GM12878 (cell line): ENCODE results near the gene LCOR. TPM values are rescaled to one million over a fixed set of nuclear protein-coding genes. Genes with fewer than 3 reads are reported as not detected.
A peak's percentile ranks its signal among the peaks of the same experiment; 100 is the strongest.

Experiments
- ASH2L ChIP-seq: fragments of 300-600, 200-600 bp; sonication (generic); IDR thresholded peaks from 2 replicates; pipeline ENCODE4 v1.6.1; 2017; ENCODE audit warnings: low read depth, mild to moderate bottlenecking, borderline replicate concordance
- ATF7 ChIP-seq: fragments of 450-650 bp; IDR thresholded peaks from 2 replicates; pipeline ENCODE4 v1.6.1; 2016; ENCODE audit warnings: low read depth, mild to moderate bottlenecking
- BHLHE40 ChIP-seq, 2 experiments: fragments of 450-650 bp in 1 of 2; IDR thresholded peaks; 2 replicates each; pipeline ENCODE4 v1.6.1; 2011 to 2017; ENCODE audit warnings: low read depth in 2 of 2, borderline replicate concordance in 1 of 2, improper control_type of control experiment in 1 of 2, low read length in 1 of 2, mild to moderate bottlenecking in 1 of 2
- CBX5 ChIP-seq: sonication (generic); IDR thresholded peaks from 2 replicates; pipeline ENCODE4 v1.6.1; 2016; ENCODE audit warnings: low read depth, moderate library complexity, mild to moderate bottlenecking, inconsistent platforms
- CHD2 ChIP-seq: IDR thresholded peaks from 2 replicates; pipeline ENCODE4 v1.6.1; 2011; ENCODE audit warnings: low read depth, low read length, improper control_type of control experiment, borderline replicate concordance
- EGR1 ChIP-seq, 2 experiments: IDR thresholded peaks; 1 replicate in 1 of 2; 2 replicates in 1 of 2; pipeline ENCODE4 v1.6.1; 2011 to 2012; ENCODE audit warnings: low read depth in 2 of 2, low read length in 2 of 2, borderline replicate concordance in 1 of 2, mild to moderate bottlenecking in 1 of 2, moderate library complexity in 1 of 2
- EP300 ChIP-seq, 2 experiments: fragments of 150-350 bp in 1 of 2; IDR thresholded peaks; 2 replicates each; pipeline ENCODE4 v1.6.1; 2011 to 2012; ENCODE audit warnings: low read depth in 2 of 2, low read length in 2 of 2, borderline replicate concordance in 1 of 2, improper control_type of control experiment in 1 of 2, inconsistent platforms in 1 of 2; ENCODE audit not compliant: control insufficient read depth in 1 of 2
- FOXM1 ChIP-seq: IDR thresholded peaks from 2 replicates; pipeline ENCODE4 v1.6.1; 2012; ENCODE audit warnings: low read depth, mild to moderate bottlenecking, inconsistent platforms, low read length, moderate library complexity
- GABPA ChIP-seq: IDR thresholded peaks from 2 replicates; pipeline ENCODE4 v1.6.1; 2014; ENCODE audit warnings: antibody characterized with exemption, low read depth, mild to moderate bottlenecking, inconsistent platforms
- HDAC2 ChIP-seq: fragments of 200-600 bp; sonication (generic); IDR thresholded peaks from 2 replicates; pipeline ENCODE4 v1.6.1; 2017
- HDAC6 ChIP-seq: fragments of 200-600 bp; sonication (generic); IDR thresholded peaks from one replicate; pipeline ENCODE4 v1.8.0; 2017; ENCODE audit warnings: antibody characterized with exemption; ENCODE audit not compliant: unreplicated experiment
- IKZF2 ChIP-seq, 2 experiments: fragments of 450-650 bp; IDR thresholded peaks; 2 replicates each; pipeline ENCODE4 v1.6.1; 2017; ENCODE audit warnings: mild to moderate bottlenecking in 2 of 2, moderate library complexity in 2 of 2
- IRF3 ChIP-seq: fragments of 450-650 bp; IDR thresholded peaks from 2 replicates; pipeline ENCODE4 v1.6.1; 2014; ENCODE audit warnings: mild to moderate bottlenecking
- IRF4 ChIP-seq: IDR thresholded peaks from 2 replicates; pipeline ENCODE4 v1.6.1; 2011; ENCODE audit warnings: low read depth, low read length
- IRF5 ChIP-seq: fragments of 450-650 bp; IDR thresholded peaks from 2 replicates; pipeline ENCODE4 v1.6.1; 2017; ENCODE audit warnings: borderline replicate concordance
- NFYB ChIP-seq: IDR thresholded peaks from 2 replicates; pipeline ENCODE4 v1.6.1; 2011; ENCODE audit warnings: low read depth, mild to moderate bottlenecking, low read length, improper control_type of control experiment, moderate library complexity; ENCODE audit not compliant: insufficient read depth
- NRF1 ChIP-seq: conservative IDR thresholded peaks from 2 replicates; pipeline ENCODE4 v1.6.1; 2011; ENCODE audit warnings: mild to moderate bottlenecking, low read depth, low read length, improper control_type of control experiment
- PBX3 ChIP-seq: IDR thresholded peaks from 2 replicates; pipeline ENCODE4 v1.6.1; 2011; ENCODE audit warnings: mild to moderate bottlenecking, low read depth, low read length, moderate library complexity; ENCODE audit not compliant: insufficient replicate concordance
- POLR2AphosphoS5 ChIP-seq: IDR thresholded peaks from 2 replicates; pipeline ENCODE4 v1.6.1; 2011; ENCODE audit warnings: mild to moderate bottlenecking, low read length, inconsistent platforms
- RUNX3 ChIP-seq: IDR thresholded peaks from 2 replicates; pipeline ENCODE4 v1.6.1; 2012; ENCODE audit warnings: low read length, inconsistent platforms
- SMARCA5 ChIP-seq: fragments of 450-650 bp; IDR thresholded peaks from 2 replicates; pipeline ENCODE4 v1.6.1; 2017; ENCODE audit warnings: mild to moderate bottlenecking
- SMC3 ChIP-seq: IDR thresholded peaks from 2 replicates; pipeline ENCODE4 v1.6.1; 2011; ENCODE audit warnings: low read length, improper control_type of control experiment, borderline replicate concordance
- SUZ12 ChIP-seq: fragments of 200-600 bp; sonication (generic); IDR thresholded peaks from one replicate; pipeline ENCODE4 v1.6.1; 2018; ENCODE audit warnings: antibody characterized with exemption, mild to moderate bottlenecking; ENCODE audit not compliant: unreplicated experiment
- TCF7 ChIP-seq: IDR thresholded peaks from 2 replicates; pipeline ENCODE4 v1.6.1; 2014; ENCODE audit warnings: antibody characterized with exemption, borderline replicate concordance
- USF1 ChIP-seq: IDR thresholded peaks from 2 replicates; pipeline ENCODE4 v1.6.1; 2011; ENCODE audit warnings: borderline replicate concordance, low read depth, mild to moderate bottlenecking, moderate library complexity, mixed read lengths, low read length; ENCODE audit not compliant: insufficient read depth; ENCODE audit errors: extremely low read length
- ZZZ3 ChIP-seq: IDR thresholded peaks from 2 replicates; pipeline ENCODE4 v1.6.1; 2011; ENCODE audit warnings: low read depth; ENCODE audit not compliant: control insufficient read depth, insufficient read length
- polyA plus RNA-seq, 11 experiments: library from polyadenylated mRNA; depleted of rRNA in 4 of 11; unstranded in 6 of 11; stranded (reverse) in 5 of 11; fragments of >200 nt; fragmentation: Nextera tagmentation in 4 of 11; fragmentation: Illumina TruSeq in 1 of 11; extraction: Ambion mirVana in 4 of 11; extraction: Trizol in 1 of 11; gene quantifications; 1 replicate in 1 of 11; 2 replicates in 10 of 11; pipeline versions ENCODE4 v1.2.1 to v1.2.3, GENCODE V29; 2011 to 2016; ENCODE audit warnings: inconsistent platforms in 2 of 11, missing spikeins in 2 of 11, low read depth in 1 of 11
- total RNA-seq, 4 experiments: library from RNA; depleted of rRNA in 3 of 4; stranded (reverse); fragments of >200 nt in 3 of 4; fragmentation: Illumina TruSeq in 1 of 4; extraction: Trizol in 1 of 4; gene quantifications; 2 replicates each; pipeline versions ENCODE4 v1.2.1 to v1.2.3, GENCODE V29; 2013 to 2021

Gene LCOR
- total and polyA plus RNA-seq, 10 of the 15 experiments (the other 5 are each of a cell fraction or from before 2014, with no cell fraction given) = 1.6 to 22.0 (median 13.2) TPM

GRCh38 chr10:96978621-96979154 lies 146.6 kb downstream of the LCOR start (continued):
- TF ChIP-seq EP300 (IDR thresholded peaks at IDR 0.05; ENCODE audit: borderline replicate concordance in 1 of 2, control insufficient read depth in 1 of 2, low read depth in 2 of 2, low read length in 2 of 2) (peak in 1 of 2 experiments; percentile 62; a peak in 2 of 4 replicates), ATF7 (peak; percentile 93), IRF5 (no peak), SUZ12 (no peak), RUNX3 (peak; percentile 79), CBX5 (peak; percentile 57; the same call in 1 of the 2 replicates), FOXM1 (peak; percentile 63; the same call in 1 of the 2 replicates), EGR1 (IDR thresholded peaks at IDR 0.05; ENCODE audit: borderline replicate concordance in 1 of 2, low read depth in 2 of 2, low read length in 2 of 2) (no peak), IRF4 (peak; percentile 56; the same call in 1 of the 2 replicates), HDAC6 (no peak), IKZF2 (IDR thresholded peaks at IDR 0.05) (peak; percentile 22 to 35; a peak in 1 of 4 replicates), NFYB (no peak), SMARCA5 (no peak), GABPA (0 out of 2 replicates have a peak, but pooled peaks have one; percentile 38), HDAC2 (no peak), TCF7 (0 out of 2 replicates have a peak, but pooled peaks have one; percentile 39), CHD2 (no peak), IRF3 (no peak), USF1 (no peak), NRF1 (no peak), BHLHE40 (IDR thresholded peaks at IDR 0.05; ENCODE audit: borderline replicate concordance in 1 of 2, low read depth in 2 of 2, low read length in 1 of 2) (peak; percentile 13 to 16; a peak in 1 of 4 replicates), ZZZ3 (no peak), POLR2AphosphoS5 (no peak), ASH2L (no peak), PBX3 (no peak), SMC3 (0 out of 2 replicates have a peak, but pooled peaks have one; percentile 1)
